ENCODE measurements around the gene FTO. TPM values are rescaled to one million over a fixed set of nuclear protein-coding genes. Genes with fewer than 3 reads are reported as not detected.

The FTO gene
- total and polyA plus RNA-seq, 2 of the 13 experiments (the other 11 are each of a cell fraction or from before 2014, with no cell fraction given): 41.6 to 55.8 TPM

DNA sequence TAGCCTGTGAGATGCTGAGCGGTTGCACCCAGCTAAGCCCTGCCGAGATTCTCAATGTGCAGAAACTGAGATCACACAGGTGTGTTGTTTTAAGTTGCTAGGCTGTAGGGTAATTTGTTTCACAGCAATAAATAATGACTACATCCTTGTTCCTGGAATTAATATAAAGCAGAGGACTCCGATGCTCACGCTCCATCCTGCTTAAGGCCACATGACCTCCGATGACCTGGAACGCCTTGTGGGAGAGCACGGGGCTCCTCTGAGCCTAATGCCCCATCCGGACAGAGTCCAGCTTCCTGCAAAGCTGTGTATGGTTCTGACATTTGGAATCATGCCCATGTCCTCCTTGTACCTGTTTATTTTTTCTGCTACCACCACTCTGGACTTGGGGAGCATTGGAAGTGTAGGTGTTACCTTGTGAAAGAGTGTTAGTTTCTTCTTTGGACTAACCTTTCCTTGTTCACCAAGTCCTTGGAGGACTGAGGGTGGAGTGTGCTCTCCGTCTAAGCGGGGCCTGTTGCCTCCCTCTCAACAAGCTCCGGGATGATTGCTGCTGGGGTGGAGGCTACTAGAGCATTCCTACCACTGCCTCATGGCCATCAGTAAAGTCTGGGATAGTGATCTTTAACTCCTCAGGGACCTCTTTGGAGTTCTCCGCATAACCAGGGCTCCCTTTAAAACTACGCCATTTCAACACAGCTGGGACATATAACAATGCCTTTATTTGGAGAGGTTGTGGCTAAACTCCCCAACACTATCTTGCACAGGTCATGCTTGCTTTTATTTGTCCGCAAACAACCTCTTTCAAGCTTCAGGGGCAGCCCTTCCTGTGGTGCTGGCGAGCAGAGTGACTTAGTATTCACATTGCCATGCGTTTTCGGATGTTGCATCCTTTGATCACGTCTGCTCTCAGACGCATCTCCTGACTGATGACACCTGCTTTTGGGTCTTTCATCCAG, 457.3 kb downstream of the FTO start (continued):
- TF ChIP-seq, protein P1, sequence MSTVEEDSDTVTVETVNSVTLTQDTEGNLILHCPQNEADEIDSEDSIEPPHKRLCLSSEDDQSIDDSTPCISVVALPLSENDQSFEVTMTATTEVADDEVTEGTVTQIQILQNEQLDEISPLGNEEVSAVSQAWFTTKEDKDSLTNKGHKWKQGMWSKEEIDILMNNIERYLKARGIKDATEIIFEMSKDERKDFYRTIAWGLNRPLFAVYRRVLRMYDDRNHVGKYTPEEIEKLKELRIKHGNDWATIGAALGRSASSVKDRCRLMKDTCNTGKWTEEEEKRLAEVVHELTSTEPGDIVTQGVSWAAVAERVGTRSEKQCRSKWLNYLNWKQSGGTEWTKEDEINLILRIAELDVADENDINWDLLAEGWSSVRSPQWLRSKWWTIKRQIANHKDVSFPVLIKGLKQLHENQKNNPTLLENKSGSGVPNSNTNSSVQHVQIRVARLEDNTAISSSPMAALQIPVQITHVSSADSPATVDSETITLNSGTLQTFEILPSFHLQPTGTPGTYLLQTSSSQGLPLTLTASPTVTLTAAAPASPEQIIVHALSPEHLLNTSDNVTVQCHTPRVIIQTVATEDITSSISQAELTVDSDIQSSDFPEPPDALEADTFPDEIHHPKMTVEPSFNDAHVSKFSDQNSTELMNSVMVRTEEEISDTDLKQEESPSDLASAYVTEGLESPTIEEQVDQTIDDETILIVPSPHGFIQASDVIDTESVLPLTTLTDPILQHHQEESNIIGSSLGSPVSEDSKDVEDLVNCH (CRISPR knock-in tag; IDR thresholded peaks at IDR 0.05): no peak
- TF ChIP-seq ZNF768 (CRISPR knock-in tag; IDR thresholded peaks at IDR 0.05) (no peak), SMAD3 (CRISPR knock-in tag; IDR thresholded peaks at IDR 0.05) (peak; percentile 37; the same call in 1 of the 2 replicates), SMAD1 (CRISPR knock-in tag; IDR thresholded peaks at IDR 0.05; ENCODE audit: borderline replicate concordance, low read depth) (no peak), HDAC6 (IDR thresholded peaks at IDR 0.05; ENCODE audit: low read depth, low read length) (no peak), RFX5 (IDR thresholded peaks at IDR 0.05; ENCODE audit: low read depth, low read length) (no peak), MYPOP (CRISPR knock-in tag; IDR thresholded peaks at IDR 0.05) (no peak), ZNF780A (CRISPR knock-in tag; IDR thresholded peaks at IDR 0.05) (no peak), BCL6 (CRISPR knock-in tag; IDR thresholded peaks at IDR 0.05) (peak; percentile 69), ZHX2 (IDR thresholded peaks at IDR 0.05; ENCODE audit: low read depth) (no peak; the same call in 1 of the 2 replicates), ZHX2 (CRISPR knock-in tag; IDR thresholded peaks at IDR 0.05; ENCODE audit: borderline replicate concordance) (no peak), TEAD3 (CRISPR knock-in tag; optimal IDR thresholded peaks at IDR 0.05; ENCODE audit: borderline replicate concordance) (peak; percentile 65), ZNF136 (CRISPR knock-in tag; IDR thresholded peaks at IDR 0.05; ENCODE audit: low read depth) (peak; percentile 24; the same call in 1 of the 2 replicates), CEBPB (IDR thresholded peaks at IDR 0.05; ENCODE audit: borderline replicate concordance, low read depth, low read length) (peak; percentile 31; the same call in 1 of the 2 replicates)
